Esophagus muscularis mucosa (tissue), 4 donors: ENCODE data around the gene SLCO1B3. TPM values are rescaled to one million over a fixed set of nuclear protein-coding genes. Genes with fewer than 3 reads are reported as not detected.

Experiments
- DNase-seq: peaks from one replicate; pipeline ENCODE4 v3.0.0-alpha.2; 2017; ENCODE audit errors: extremely low spot score
- H3K27ac ChIP-seq, 4 donors: fragments of 200-600 bp; sonication (generic); replicated peaks in 1 of 4; 1 replicate in 3 of 4; 2 replicates in 1 of 4; pipeline ENCODE4 v1.5.1; 2016 to 2019; ENCODE audit warnings: mild to moderate bottlenecking in 1 of 4
- H3K27me3 ChIP-seq, 4 donors: fragments of 200-600 bp; sonication (generic); one replicate each; pipeline versions ENCODE4 v1.5.1 to v1.6.0; 2016 to 2019
- H3K36me3 ChIP-seq, 4 donors: fragments of 200-600 bp; sonication (generic); one replicate each; pipeline ENCODE4 v1.5.1; 2016 to 2019
- H3K4me1 ChIP-seq, 4 donors: fragments of 200-600 bp; sonication (generic); one replicate each; pipeline ENCODE4 v1.5.1; 2016 to 2019
- H3K4me3 ChIP-seq, 4 donors: fragments of 200-600 bp; sonication (generic); 1 replicate in 2 of 4; 2 replicates in 2 of 4; pipeline ENCODE4 v1.5.1; 2016 to 2019; ENCODE audit warnings: mild to moderate bottlenecking in 4 of 4, moderate library complexity in 1 of 4
- H3K9me3 ChIP-seq, 4 donors: fragments of 200-600 bp; sonication (generic); 1 replicate in 3 of 4; 2 replicates in 1 of 4; pipeline ENCODE4 v1.5.1; 2016 to 2019
- CTCF ChIP-seq, 3 experiments: fragments of 200-600 bp in 2 of 3; fragments of 450-650 bp in 1 of 3; sonication (generic) in 2 of 3; IDR thresholded peaks; one replicate each; pipeline ENCODE4 v1.5.1; 2017 to 2019; ENCODE audit warnings: antibody characterized with exemption in 3 of 3, mild to moderate bottlenecking in 2 of 3, moderate library complexity in 1 of 3
- EP300 ChIP-seq: sonication (generic); formaldehyde crosslinking; IDR thresholded peaks from one replicate; pipeline ENCODE4 v1.6.1; 2017; ENCODE audit warnings: antibody characterized with exemption
- POLR2A ChIP-seq: fragments of 450-650 bp; IDR thresholded peaks from one replicate; pipeline ENCODE4 v1.6.1; 2017; ENCODE audit warnings: antibody characterized with exemption, moderate library complexity, mild to moderate bottlenecking, low read depth
- POLR2AphosphoS5 ChIP-seq, 2 donors: sonication (generic); formaldehyde crosslinking; IDR thresholded peaks; one replicate each; pipeline ENCODE4 v1.6.1; 2017; ENCODE audit warnings: antibody characterized with exemption in 2 of 2
- WGBS: methylation state at CpG from one replicate; pipeline ENCODE4 v1.1.5; 2018; 5-methylcytosine and 5-hydroxymethylcytosine counted together
- intact Hi-C: fragments of 100-400 bp; cut with DNase I; formaldehyde crosslinking; loops from one replicate; pipeline ENCODE4 v1.15.1; 2023
- total RNA-seq, 4 donors: library from RNA; depleted of rRNA; stranded (reverse); fragments of >200 nt; gene quantifications; one replicate each; pipeline versions ENCODE4 v1.1.0 to v1.2.1, GENCODE V29; 2016

The SLCO1B3 gene
- total RNA-seq, 4 donors from 2014 or later: 0.17 TPM; not detected in 3

- TF ChIP-seq POLR2A (no peak), CTCF (IDR thresholded peaks at IDR 0.05) (no peak), EP300 (no peak), POLR2AphosphoS5 (IDR thresholded peaks at IDR 0.05) (no peak)
- Histone ChIP-seq H3K36me3 (no peaks in the 10 kb centered on the region), H3K27ac (no peak overlapping the region), H3K4me1 (no peaks in the 10 kb centered on the region), H3K27me3 (no peaks in the 10 kb centered on the region), H3K9me3 (no peaks in the 10 kb centered on the region), H3K4me3 (no peak overlapping the region)
- intact Hi-C loops: no loop called here
- 72% methylated on average over 4 of the region's 4 CpGs for WGBS
- DNase-seq: no peak
Observed at GRCh38 chr12:20822925-20823324, 12.4 kb downstream of the SLCO1B3 start.

GRCh38 chr12:20829919-20830318 lies 19.4 kb downstream of the SLCO1B3 start:
- 85% methylated on average over 3 of the region's 3 CpGs for WGBS
- Histone ChIP-seq H3K27ac (no peak overlapping the region), H3K36me3 (no peaks in the 10 kb centered on the region), H3K4me1 (no peaks in the 10 kb centered on the region), H3K9me3 (no peaks in the 10 kb centered on the region), H3K27me3 (no peaks in the 10 kb centered on the region), H3K4me3 (no peak overlapping the region)
- no peak for DNase-seq
- TF ChIP-seq EP300 (no peak), POLR2A (no peak), POLR2AphosphoS5 (IDR thresholded peaks at IDR 0.05) (no peak), CTCF (IDR thresholded peaks at IDR 0.05) (no peak)
- intact Hi-C loops: no loop called here

- intact Hi-C loops: no loop called here
- 85% methylated on average over 1 of the region's 1 CpG for WGBS
- no peaks in the 10 kb centered on the region for H3K27me3 ChIP-seq
- no peak for DNase-seq
- H3K4me1 ChIP-seq: no peaks in the 10 kb centered on the region
- no peaks in the 10 kb centered on the region for H3K9me3 ChIP-seq
- TF ChIP-seq EP300: no peak
- TF ChIP-seq POLR2A: no peak
- TF ChIP-seq CTCF (IDR thresholded peaks at IDR 0.05): no peak
- no peak for TF ChIP-seq POLR2AphosphoS5 (IDR thresholded peaks at IDR 0.05)
- H3K4me3 ChIP-seq: no peak overlapping the region
- H3K27ac ChIP-seq: no peak overlapping the region
- no peaks in the 10 kb centered on the region for H3K36me3 ChIP-seq
Observed at GRCh38 chr12:20830456-20830855, 20.0 kb downstream of the SLCO1B3 start.

GRCh38 chr12:20832911-20833310 lies 22.4 kb downstream of the SLCO1B3 start:
- DNase-seq: no peak
- Histone ChIP-seq H3K27ac (no peak overlapping the region), H3K36me3 (no peaks in the 10 kb centered on the region), H3K4me1 (no peaks in the 10 kb centered on the region), H3K27me3 (no peaks in the 10 kb centered on the region), H3K9me3 (no peaks in the 10 kb centered on the region), H3K4me3 (no peak overlapping the region)
- no peak for TF ChIP-seq POLR2A
- no peak for TF ChIP-seq EP300
- no peak for TF ChIP-seq CTCF (IDR thresholded peaks at IDR 0.05)
- TF ChIP-seq POLR2AphosphoS5 (IDR thresholded peaks at IDR 0.05): no peak
- 74% methylated on average over 4 of the region's 4 CpGs for WGBS
- intact Hi-C loops: no loop called here

- Histone ChIP-seq H3K36me3 (no peaks in the 10 kb centered on the region), H3K9me3 (no peaks in the 10 kb centered on the region), H3K27me3 (no peaks in the 10 kb centered on the region), H3K4me3 (no peak overlapping the region), H3K4me1 (no peaks in the 10 kb centered on the region), H3K27ac (no peak overlapping the region)
- TF ChIP-seq POLR2A: no peak
- TF ChIP-seq POLR2AphosphoS5 (IDR thresholded peaks at IDR 0.05): no peak
- no peak for TF ChIP-seq EP300
- TF ChIP-seq CTCF (IDR thresholded peaks at IDR 0.05): no peak
- no peak for DNase-seq
- intact Hi-C loops: no loop called here
Observed at GRCh38 chr12:20852649-20853048, 42.1 kb downstream of the SLCO1B3 start.
